H1 (cell line): ENCODE measurements around the gene ANKRD7.
A peak's percentile ranks its signal among the peaks of the same experiment; 100 is the strongest.

Experiments
- ATF3 ChIP-seq: IDR thresholded peaks from 2 replicates; pipeline ENCODE4 v1.6.1; 2011; ENCODE audit warnings: low read depth, mild to moderate bottlenecking, low read length; ENCODE audit not compliant: insufficient read depth
- BCL11A ChIP-seq, 2 experiments: IDR thresholded peaks; one replicate each; pipeline ENCODE4 v1.6.1; 2011; ENCODE audit warnings: low read depth in 2 of 2, low read length in 2 of 2, mild to moderate bottlenecking in 2 of 2
- CTCF ChIP-seq, 3 experiments: IDR thresholded peaks; 1 replicate in 2 of 3; 2 replicates in 1 of 3; pipeline versions ENCODE4 v1.5.1 to v1.6.1; 2011; ENCODE audit warnings: low read length in 3 of 3, mild to moderate bottlenecking in 3 of 3, inconsistent platforms in 2 of 3, low read depth in 1 of 3, moderate library complexity in 1 of 3; ENCODE audit not compliant: insufficient read depth in 1 of 3; ENCODE audit errors: control extremely low read depth in 1 of 3
- EZH2 ChIP-seq: fragments of 200-600 bp; sonication (generic); IDR thresholded peaks from 2 replicates; pipeline ENCODE4 v1.7.1; 2012; ENCODE audit warnings: low read depth, mild to moderate bottlenecking, moderate library complexity, low read length, inconsistent platforms; ENCODE audit not compliant: severe bottlenecking
- JUND ChIP-seq: IDR thresholded peaks from 2 replicates; pipeline ENCODE4 v1.6.1; 2011; ENCODE audit warnings: mild to moderate bottlenecking, improper control_type of control experiment, low read length
- MAX ChIP-seq: IDR thresholded peaks from 2 replicates; pipeline ENCODE4 v1.6.1; 2012; ENCODE audit warnings: inconsistent platforms
- POLR2A ChIP-seq, 2 experiments: IDR thresholded peaks; 1 replicate in 1 of 2; 2 replicates in 1 of 2; pipeline ENCODE4 v1.6.1; 2011; ENCODE audit warnings: low read depth in 2 of 2, low read length in 2 of 2, mild to moderate bottlenecking in 2 of 2; ENCODE audit errors: control extremely low read depth in 1 of 2
- RAD21 ChIP-seq, 2 experiments: IDR thresholded peaks in 1 of 2; conservative IDR thresholded peaks in 1 of 2; 2 replicates each; pipeline ENCODE4 v1.6.1; 2011; ENCODE audit warnings: low read depth in 2 of 2, low read length in 2 of 2, improper control_type of control experiment in 1 of 2, inconsistent platforms in 1 of 2, mild to moderate bottlenecking in 1 of 2, moderate library complexity in 1 of 2
- RFX5 ChIP-seq: IDR thresholded peaks from 2 replicates; pipeline ENCODE4 v1.6.1; 2011; ENCODE audit warnings: low read depth, low read length, improper control_type of control experiment, borderline replicate concordance
- SP1 ChIP-seq: IDR thresholded peaks from 2 replicates; pipeline ENCODE4 v1.6.1; 2011; ENCODE audit warnings: low read depth, low read length
- SUZ12 ChIP-seq: fragments of 200-600 bp; sonication (generic); IDR thresholded peaks from 2 replicates; pipeline ENCODE4 v1.6.1; 2012; ENCODE audit warnings: mild to moderate bottlenecking, inconsistent platforms, low read length, moderate library complexity, mixed read lengths
- YY1 ChIP-seq: IDR thresholded peaks from 2 replicates; pipeline ENCODE4 v1.6.1; 2011; ENCODE audit warnings: low read depth, mild to moderate bottlenecking, low read length
- TF ChIP-seq, protein P1 (sequence below): IDR thresholded peaks from 2 replicates; pipeline ENCODE4 v1.6.1; 2011; ENCODE audit warnings: low read length, improper control_type of control experiment
- TF ChIP-seq, protein P2 (sequence below): IDR thresholded peaks from 2 replicates; pipeline ENCODE4 v1.6.1; 2012; ENCODE audit warnings: low read length, inconsistent platforms

DNA sequence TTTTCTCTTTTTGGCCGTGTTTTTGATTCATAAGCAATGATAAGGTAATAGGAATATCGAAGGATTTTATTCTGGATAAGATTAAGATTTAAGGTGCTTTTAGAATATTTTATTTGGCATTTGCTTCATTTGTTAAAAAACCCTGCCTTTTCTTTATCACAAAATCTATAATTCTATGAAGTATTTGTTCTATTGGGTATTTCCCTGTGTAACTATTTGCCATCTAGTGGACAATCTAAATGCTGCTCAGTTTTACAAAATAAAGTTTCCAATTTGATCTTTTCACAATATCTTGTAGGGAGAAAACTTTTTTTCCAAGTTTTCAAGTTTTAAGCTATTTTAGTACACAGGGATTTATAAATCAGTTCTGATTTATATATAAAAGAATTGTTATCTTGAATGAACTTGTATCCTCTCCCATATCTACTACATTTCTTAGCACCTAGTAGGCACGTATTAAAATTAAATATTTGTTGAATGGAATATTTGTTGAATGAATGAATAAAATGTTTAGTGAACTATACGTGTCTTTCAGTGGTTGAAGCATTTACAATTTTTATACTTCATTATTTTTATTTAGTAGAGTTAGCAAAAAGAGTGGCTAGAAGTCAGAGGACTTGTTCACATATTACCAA is 26.5 kb downstream of the ANKRD7 start:
- TF ChIP-seq CTCF (IDR thresholded peaks at IDR 0.05; ENCODE audit: control extremely low read depth in 1 of 3, insufficient read depth in 1 of 3, low read depth in 1 of 3, low read length in 3 of 3) = peak in 1 of 3 experiments; percentile 11; a peak in 1 of 4 replicates
- TF ChIP-seq RFX5 = no peak
- TF ChIP-seq, protein P1, sequence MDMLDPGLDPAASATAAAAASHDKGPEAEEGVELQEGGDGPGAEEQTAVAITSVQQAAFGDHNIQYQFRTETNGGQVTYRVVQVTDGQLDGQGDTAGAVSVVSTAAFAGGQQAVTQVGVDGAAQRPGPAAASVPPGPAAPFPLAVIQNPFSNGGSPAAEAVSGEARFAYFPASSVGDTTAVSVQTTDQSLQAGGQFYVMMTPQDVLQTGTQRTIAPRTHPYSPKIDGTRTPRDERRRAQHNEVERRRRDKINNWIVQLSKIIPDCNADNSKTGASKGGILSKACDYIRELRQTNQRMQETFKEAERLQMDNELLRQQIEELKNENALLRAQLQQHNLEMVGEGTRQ = no peak
- TF ChIP-seq POLR2A (IDR thresholded peaks at IDR 0.05; ENCODE audit: control extremely low read depth in 1 of 2, low read depth in 2 of 2, low read length in 2 of 2) = no peak
- no peak for TF ChIP-seq SUZ12
- TF ChIP-seq SP1 = no peak
- TF ChIP-seq EZH2 = no peak
- no peak for TF ChIP-seq ATF3
- TF ChIP-seq RAD21 (IDR thresholded peaks at IDR 0.05 in 1 of 2, conservative IDR thresholded peaks at IDR 0.05 in 1 of 2; ENCODE audit: low read depth in 2 of 2, low read length in 2 of 2) = no peak
- TF ChIP-seq BCL11A (IDR thresholded peaks at IDR 0.05; ENCODE audit: low read depth in 2 of 2, low read length in 2 of 2) = no peak
- TF ChIP-seq, protein P2, sequence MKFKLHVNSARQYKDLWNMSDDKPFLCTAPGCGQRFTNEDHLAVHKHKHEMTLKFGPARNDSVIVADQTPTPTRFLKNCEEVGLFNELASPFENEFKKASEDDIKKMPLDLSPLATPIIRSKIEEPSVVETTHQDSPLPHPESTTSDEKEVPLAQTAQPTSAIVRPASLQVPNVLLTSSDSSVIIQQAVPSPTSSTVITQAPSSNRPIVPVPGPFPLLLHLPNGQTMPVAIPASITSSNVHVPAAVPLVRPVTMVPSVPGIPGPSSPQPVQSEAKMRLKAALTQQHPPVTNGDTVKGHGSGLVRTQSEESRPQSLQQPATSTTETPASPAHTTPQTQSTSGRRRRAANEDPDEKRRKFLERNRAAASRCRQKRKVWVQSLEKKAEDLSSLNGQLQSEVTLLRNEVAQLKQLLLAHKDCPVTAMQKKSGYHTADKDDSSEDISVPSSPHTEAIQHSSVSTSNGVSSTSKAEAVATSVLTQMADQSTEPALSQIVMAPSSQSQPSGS = no peak
- no peak for TF ChIP-seq JUND
- TF ChIP-seq MAX = no peak
- no peak for TF ChIP-seq YY1
